Calu3 (cell line): ENCODE results near the gene LSAMP. TPM values are rescaled to one million over a fixed set of nuclear protein-coding genes. Genes with fewer than 3 reads are reported as not detected.
"Not testable (repeated sequence)": the region's sequence is repeated elsewhere in the genome, so short reads cannot be mapped to it uniquely, and the experiment has no call there.

ENCODE experiments used
- BruUV-seq: library from RNA; stranded (reverse); fragments of 400-500 nt; replicated peaks from 2 replicates; lab custom pipeline; 2021; lab: Mats Ljungman, UMichigan
- CTCF ChIA-PET: fragments of 300-600 bp; sonication (Branson Sonifier 250); formaldehyde crosslinking; loops from one replicate; lab custom pipeline; 2022; ENCODE audit warnings: antibody characterized with exemption; lab: Charles Lee
- DNase-seq: peaks from one replicate; pipeline ENCODE4 v3.0.0; 2022
- H3K27ac Mint-ChIP-seq: one replicate; pipeline ENCODE4 v1.8.0; 2022; ENCODE audit warnings: mixed read lengths; ENCODE audit not compliant: unreplicated experiment
- H3K27me3 Mint-ChIP-seq: one replicate; pipeline ENCODE4 v1.8.0; 2022; ENCODE audit warnings: mixed read lengths; ENCODE audit not compliant: unreplicated experiment
- H3K36me3 Mint-ChIP-seq: one replicate; pipeline ENCODE4 v1.8.0; 2022; ENCODE audit warnings: mild to moderate bottlenecking, moderate library complexity, mixed read lengths; ENCODE audit not compliant: insufficient read depth, unreplicated experiment
- H3K4me1 Mint-ChIP-seq: one replicate; pipeline ENCODE4 v1.8.0; 2022; ENCODE audit warnings: mild to moderate bottlenecking, low read depth, mixed read lengths; ENCODE audit not compliant: unreplicated experiment
- H3K4me3 Mint-ChIP-seq: one replicate; pipeline ENCODE4 v1.8.0; 2022; ENCODE audit warnings: mild to moderate bottlenecking, low read depth, moderate library complexity, mixed read lengths; ENCODE audit not compliant: unreplicated experiment
- H3K9me3 Mint-ChIP-seq: one replicate; pipeline ENCODE4 v1.8.0; 2022; ENCODE audit warnings: low read depth, mixed read lengths; ENCODE audit not compliant: unreplicated experiment
- intact Hi-C: fragments of 100-400 bp; cut with micrococcal nuclease; formaldehyde crosslinking; loops from one replicate; pipeline ENCODE4 v1.10.0; 2022; ENCODE audit not compliant: unreplicated experiment
- total RNA-seq: library from RNA; stranded (reverse); gene quantifications from 2 replicates; pipeline ENCODE4 v1.2.3, GENCODE V29; 2022
- TF ChIP-seq, protein P1 (sequence below): fragments of 200-600 bp; IDR thresholded peaks from one replicate; pipeline ENCODE4 v1.8.0; 2022; ENCODE audit warnings: antibody characterized with exemption; ENCODE audit not compliant: unreplicated experiment

Gene LSAMP
- total RNA-seq, 1 experiment from 2014 or later, result 0.90 TPM

DNA sequence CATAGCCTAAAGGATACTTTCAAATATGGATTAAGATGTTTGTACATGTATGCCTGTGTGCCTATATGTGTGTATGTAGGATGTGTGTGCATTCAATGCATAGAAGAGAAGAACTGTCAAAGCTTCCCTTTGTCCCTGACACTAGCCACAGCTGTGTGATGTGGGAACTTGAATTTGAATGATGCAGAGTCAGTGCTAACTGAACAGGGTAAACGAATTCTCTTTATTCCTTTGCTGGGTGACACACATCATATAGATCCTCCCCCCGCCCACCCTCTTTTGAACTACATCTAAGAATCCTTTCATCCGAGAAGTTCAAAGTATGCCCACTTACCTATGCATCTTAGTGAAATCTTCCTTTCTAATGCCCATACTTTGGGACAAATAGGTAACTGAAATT lies 593.7 kb downstream of the LSAMP start:
- H3K27ac Mint-ChIP-seq, result no peak overlapping the region
- BruUV-seq, result no TSS peak
- H3K9me3 Mint-ChIP-seq, result no peaks in the 10 kb centered on the region
- no peak for DNase-seq
- H3K4me1 Mint-ChIP-seq, result peaks cover 20% of the 10 kb centered on the region
- H3K4me3 Mint-ChIP-seq, result no peak overlapping the region
- TF ChIP-seq, protein P1, sequence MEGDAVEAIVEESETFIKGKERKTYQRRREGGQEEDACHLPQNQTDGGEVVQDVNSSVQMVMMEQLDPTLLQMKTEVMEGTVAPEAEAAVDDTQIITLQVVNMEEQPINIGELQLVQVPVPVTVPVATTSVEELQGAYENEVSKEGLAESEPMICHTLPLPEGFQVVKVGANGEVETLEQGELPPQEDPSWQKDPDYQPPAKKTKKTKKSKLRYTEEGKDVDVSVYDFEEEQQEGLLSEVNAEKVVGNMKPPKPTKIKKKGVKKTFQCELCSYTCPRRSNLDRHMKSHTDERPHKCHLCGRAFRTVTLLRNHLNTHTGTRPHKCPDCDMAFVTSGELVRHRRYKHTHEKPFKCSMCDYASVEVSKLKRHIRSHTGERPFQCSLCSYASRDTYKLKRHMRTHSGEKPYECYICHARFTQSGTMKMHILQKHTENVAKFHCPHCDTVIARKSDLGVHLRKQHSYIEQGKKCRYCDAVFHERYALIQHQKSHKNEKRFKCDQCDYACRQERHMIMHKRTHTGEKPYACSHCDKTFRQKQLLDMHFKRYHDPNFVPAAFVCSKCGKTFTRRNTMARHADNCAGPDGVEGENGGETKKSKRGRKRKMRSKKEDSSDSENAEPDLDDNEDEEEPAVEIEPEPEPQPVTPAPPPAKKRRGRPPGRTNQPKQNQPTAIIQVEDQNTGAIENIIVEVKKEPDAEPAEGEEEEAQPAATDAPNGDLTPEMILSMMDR, result no peak
- CTCF ChIA-PET, result no interaction called here
- H3K27me3 Mint-ChIP-seq, result no peaks in the 10 kb centered on the region
- intact Hi-C loops, result no loop called here
- H3K36me3 Mint-ChIP-seq, result no peaks in the 10 kb centered on the region

DNA sequence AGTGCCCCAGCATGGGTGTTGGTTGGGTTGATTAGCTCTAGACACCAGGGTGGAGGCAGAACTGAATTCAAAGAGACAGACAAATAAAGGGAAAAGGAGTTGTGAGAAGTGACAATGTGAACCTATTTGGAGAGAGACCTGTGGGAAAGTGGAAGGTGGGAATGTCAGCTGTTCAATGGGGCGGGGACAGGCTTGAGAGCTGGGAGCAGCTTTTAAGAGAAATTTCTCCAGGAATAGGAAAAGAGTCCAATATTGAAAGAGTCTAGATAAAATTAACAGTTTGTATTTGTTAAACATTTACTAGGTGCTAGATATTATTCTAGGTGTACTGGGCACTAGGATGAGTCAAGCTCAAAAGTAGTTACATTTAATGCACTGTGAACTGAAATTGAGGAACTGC lies 596.6 kb downstream of the LSAMP start:
- BruUV-seq, result no TSS peak
- peaks cover 13% of the 10 kb centered on the region for H3K4me1 Mint-ChIP-seq
- H3K36me3 Mint-ChIP-seq, result no peaks in the 10 kb centered on the region
- CTCF ChIA-PET, result interaction anchor here (0.7 kb wide), 1 partner anchor 1177 kb away, joined by 3 read pairs; no protein-coding TSS in a partner anchor
- no peak overlapping the region for H3K27ac Mint-ChIP-seq
- intact Hi-C loops, result no loop called here
- H3K27me3 Mint-ChIP-seq, result no peaks in the 10 kb centered on the region
- no peaks in the 10 kb centered on the region for H3K9me3 Mint-ChIP-seq
- TF ChIP-seq, protein P1, result no peak
- H3K4me3 Mint-ChIP-seq, result no peak overlapping the region
- DNase-seq, result no peak

DNA sequence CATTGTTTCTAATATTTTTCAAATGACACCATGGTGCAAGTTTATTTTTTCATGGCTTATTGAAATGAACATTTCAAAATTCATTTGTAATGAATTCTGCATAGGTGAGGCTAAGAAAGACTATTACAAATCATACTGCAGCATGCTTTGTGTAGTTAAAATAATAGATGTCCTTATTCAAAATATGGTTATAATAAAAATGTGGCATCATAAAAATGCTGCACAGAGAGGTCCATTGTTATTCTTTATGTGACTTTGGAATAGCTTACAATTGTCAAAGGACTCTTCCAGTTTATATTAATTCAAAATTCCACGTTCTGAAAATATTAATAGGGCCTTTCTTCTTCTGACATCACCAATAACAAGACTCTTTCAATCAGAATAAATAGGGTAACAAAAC lies 599.3 kb downstream of the LSAMP start:
- BruUV-seq, result no TSS peak
- Mint-ChIP-seq H3K9me3 (no peaks in the 10 kb centered on the region), H3K27ac (no peak overlapping the region), H3K4me1 (peaks cover 13% of the 10 kb centered on the region), H3K4me3 (no peak overlapping the region), H3K36me3 (peaks cover 3% of the 10 kb centered on the region), H3K27me3 (no peaks in the 10 kb centered on the region)
- DNase-seq, result no peak
- CTCF ChIA-PET, result no interaction called here
- intact Hi-C loops, result no loop called here
- TF ChIP-seq, protein P1, result no peak

DNA sequence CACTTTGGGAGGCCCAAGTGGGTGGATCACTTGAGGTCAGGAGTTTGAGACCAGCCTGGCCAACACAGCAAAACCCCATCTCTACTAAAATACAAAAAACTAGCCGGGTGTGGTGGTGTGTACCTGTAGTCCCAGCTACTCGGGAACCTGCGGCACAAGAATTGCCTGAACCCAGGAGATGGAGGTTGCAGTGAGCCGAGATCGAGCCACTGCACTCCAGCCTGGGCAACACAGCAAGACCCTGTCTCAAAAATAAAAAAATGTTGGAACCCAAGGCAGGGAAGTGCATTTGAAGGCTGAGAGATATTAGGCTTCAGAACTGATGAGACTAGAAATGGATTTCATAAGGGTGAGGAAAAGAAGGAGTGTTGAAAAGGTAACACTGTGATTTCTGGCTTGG lies 600.6 kb downstream of the LSAMP start:
- intact Hi-C loops, H3K36me3 Mint-ChIP-seq, H3K27me3 Mint-ChIP-seq, H3K27ac Mint-ChIP-seq, CTCF ChIA-PET, BruUV-seq, DNase-seq, H3K4me3 Mint-ChIP-seq, H3K9me3 Mint-ChIP-seq: not testable (repeated sequence)
- H3K4me1 Mint-ChIP-seq, result peaks cover 13% of the 10 kb centered on the region

DNA sequence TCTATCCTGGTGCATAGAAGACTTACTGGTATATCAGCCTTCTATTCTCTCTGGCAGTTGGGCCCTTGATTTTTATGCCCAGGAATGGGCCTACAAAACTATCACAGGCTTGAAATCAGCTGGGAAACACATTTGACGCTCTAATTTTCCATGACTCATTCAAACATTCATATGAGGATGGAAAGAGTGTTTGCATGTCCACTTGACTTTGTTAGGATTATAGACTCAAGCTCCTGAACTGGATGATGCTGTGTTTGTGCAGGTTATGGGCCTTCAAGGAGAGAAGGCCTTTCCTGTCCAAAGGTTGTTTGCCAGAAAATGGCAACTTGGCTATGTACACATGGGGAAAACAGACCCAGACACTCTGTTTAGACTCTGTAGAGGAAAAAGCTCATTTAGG lies 602.1 kb downstream of the LSAMP start:
- BruUV-seq, result no TSS peak
- intact Hi-C loops, result no loop called here
- peaks cover 9% of the 10 kb centered on the region for H3K36me3 Mint-ChIP-seq
- no peaks in the 10 kb centered on the region for H3K27me3 Mint-ChIP-seq
- CTCF ChIA-PET, result no interaction called here
- peaks cover under 1% of the 10 kb centered on the region for H3K4me1 Mint-ChIP-seq
- no peak overlapping the region for H3K27ac Mint-ChIP-seq
- TF ChIP-seq, protein P1, result no peak
- DNase-seq, result no peak
- no peak overlapping the region for H3K4me3 Mint-ChIP-seq
- no peaks in the 10 kb centered on the region for H3K9me3 Mint-ChIP-seq
